Right lung (tissue), 5 donors: ENCODE data around the gene SCN4A. TPM values are rescaled to one million over a fixed set of nuclear protein-coding genes. Genes with fewer than 3 reads are reported as not detected.

Experiments used
- polyA plus RNA-seq, 5 donors: library from polyadenylated mRNA; unstranded; fragments of 120-200 nt; gene quantifications; one replicate each; pipeline versions ENCODE4 v1.2.1 to v1.2.3, GENCODE V29; 2013; ENCODE audit warnings: inconsistent platforms in 1 of 5, low replicate concordance in 1 of 5; ENCODE audit not compliant: insufficient read length in 5 of 5, insufficient read depth in 1 of 5

The SCN4A gene
- polyA plus RNA-seq, 5 donors, result 0.36 to 2.2 (median 0.63) TPM

Other genes starting within 250 kb of the SCN4A start
- gene STRADA, start 231.1 kb downstream of the SCN4A start, polyA plus RNA-seq, result 10 to 100 TPM; 66.2 to 89.5 (median 75.1) TPM
- gene CCDC47, start 199.3 kb downstream of the SCN4A start, polyA plus RNA-seq, result 100 to 1,000 TPM in 1 of 5 donors, 10 to 100 TPM in 4; 79.7 to 107 (median 85.9) TPM
- 100 to 1,000 TPM; 169 to 235 (median 228) TPM for gene DDX42, start 198.7 kb downstream of the SCN4A start, polyA plus RNA-seq
- 100 to 1,000 TPM; 130 to 146 (median 142) TPM for gene PSMC5, start 145.5 kb downstream of the SCN4A start, polyA plus RNA-seq
- gene FTSJ3, start 145.3 kb downstream of the SCN4A start, polyA plus RNA-seq, result 10 to 100 TPM; 48.7 to 81.2 (median 70.0) TPM
- 100 to 1,000 TPM; 111 to 147 (median 133) TPM for gene SMARCD2, start 130.2 kb downstream of the SCN4A start, polyA plus RNA-seq
- gene CSH2, start 99.2 kb downstream of the SCN4A start, polyA plus RNA-seq, result 1 to 10 TPM in 1 of 5 donors, under 1 TPM in 1, not detected in 3; 0.88 to 5.8 TPM
- gene GH2, start 91.0 kb downstream of the SCN4A start, polyA plus RNA-seq, result not detected
- gene CSH1, start 76.3 kb downstream of the SCN4A start, polyA plus RNA-seq, result 1 to 10 TPM in 2 of 5 donors, under 1 TPM in 3; 0.32 to 9.5 (median 0.57) TPM
- gene CSHL1, start 61.7 kb downstream of the SCN4A start, polyA plus RNA-seq, result under 1 TPM in 1 of 5 donors, not detected in 4; 0.74 TPM
- gene GH1, start 54.1 kb downstream of the SCN4A start, polyA plus RNA-seq, result not detected
- 1 to 10 TPM; 1.0 to 4.2 (median 1.9) TPM for gene CD79B, start 40.6 kb downstream of the SCN4A start, polyA plus RNA-seq
- gene PRR29, start 25.4 kb upstream of the SCN4A start, polyA plus RNA-seq, result 1 to 10 TPM; 4.5 to 8.9 (median 6.8) TPM
- gene ICAM2, start 47.7 kb upstream of the SCN4A start, polyA plus RNA-seq, result 10 to 100 TPM; 43.5 to 50.7 (median 46.8) TPM
- gene ERN1, start 157.2 kb upstream of the SCN4A start, polyA plus RNA-seq, result 10 to 100 TPM in 4 of 5 donors, 1 to 10 TPM in 1; 8.5 to 13.6 (median 10.5) TPM